Tibial nerve (tissue), 4 donors: ENCODE results near the gene PKNOX2.

Source experiments
- CTCF ChIP-seq, 5 experiments: fragments of 200-600 bp in 3 of 5; fragments of 450-650 bp in 2 of 5; sonication (generic) in 3 of 5; IDR thresholded peaks; one replicate each; pipeline ENCODE4 v1.5.1; 2016 to 2019; ENCODE audit warnings: antibody characterized with exemption in 5 of 5, mild to moderate bottlenecking in 3 of 5, moderate library complexity in 2 of 5
- EP300 ChIP-seq, 2 donors: sonication (generic); formaldehyde crosslinking; IDR thresholded peaks; one replicate each; pipeline ENCODE4 v1.6.1; 2017; ENCODE audit warnings: antibody characterized with exemption in 2 of 2, mild to moderate bottlenecking in 1 of 2
- POLR2A ChIP-seq, 2 donors: fragments of 450-650 bp; IDR thresholded peaks; one replicate each; pipeline ENCODE4 v1.6.1; 2017; ENCODE audit warnings: antibody characterized with exemption in 2 of 2, mild to moderate bottlenecking in 2 of 2, moderate library complexity in 2 of 2

- no peak for TF ChIP-seq POLR2A (IDR thresholded peaks at IDR 0.05)
- TF ChIP-seq CTCF (IDR thresholded peaks at IDR 0.05), result no peak
- no peak for TF ChIP-seq EP300 (IDR thresholded peaks at IDR 0.05)
Observed at GRCh38 chr11:125335106-125335505, 170.6 kb downstream of the PKNOX2 start.
